K562 (cell line): ENCODE measurements around the gene ENDOV. TPM values are rescaled to one million over a fixed set of nuclear protein-coding genes. Genes with fewer than 3 reads are reported as not detected.

Experiments used
- ATAC-seq: fragments of 200-7000 bp; cut with Tn5 transposase; 3 replicates; pipeline ENCODE4 v1.9.1; 2020; ENCODE audit warnings: moderate library complexity
- BruUV-seq: library from RNA; stranded (reverse); fragments of 400-500 nt; replicated peaks from 2 replicates; lab custom pipeline; 2021; lab: Mats Ljungman, UMichigan
- CTCF ChIA-PET: fragments of 300-600 bp; formaldehyde crosslinking; extraction: SDS; loops from one replicate; lab custom pipeline; 2021; ENCODE audit warnings: low intra/inter-chr PET ratio; lab: Yijun Ruan, JAX
- POLR2A ChIA-PET: fragments of 300-600, 350-650 bp; sonication (Branson Sonifier 250); formaldehyde crosslinking; extraction: SDS; loops from one replicate; lab custom pipeline; 2021; ENCODE audit warnings: antibody characterized with exemption, inconsistent platforms; lab: Yijun Ruan, JAX
- DNase-seq, 4 experiments: peaks; one replicate each; pipeline versions ENCODE4 v3.0.0 to v3.0.0-alpha.2; 2011 to 2018; ENCODE audit warnings: low spot score in 3 of 4, mixed read lengths in 3 of 4; ENCODE audit errors: extremely low read depth in 1 of 4
- FAIRE-seq: peaks from 2 replicates; lab custom pipeline; 2011; peaks lifted over from hg19 to GRCh38; lab: Jason Lieb, UNC
- H2AFZ ChIP-seq: 2 replicates; pipeline ENCODE4 v1.6.0; 2011; ENCODE audit warnings: low read depth, low read length, control low read depth, inconsistent platforms
- H3K27ac ChIP-seq: fragments of 200-600 bp; 3 replicates; pipeline ENCODE4 v1.8.0; 2011; ENCODE audit warnings: low read depth, mild to moderate bottlenecking, control low read depth, inconsistent platforms, low read length, moderate library complexity, mixed read lengths; ENCODE audit errors: extremely low read depth
- H3K27me3 ChIP-seq, 2 experiments: fragments of 300-600 bp in 1 of 2; 2 replicates in 1 of 2; 3 replicates in 1 of 2; pipeline versions ENCODE4 v1.6.0 to v1.8.0; 2011; ENCODE audit warnings: inconsistent platforms in 2 of 2, low read length in 2 of 2, mild to moderate bottlenecking in 1 of 2, mixed read lengths in 1 of 2, moderate library complexity in 1 of 2; ENCODE audit not compliant: control insufficient read depth in 2 of 2, insufficient read depth in 2 of 2
- H3K36me3 ChIP-seq: fragments of 300-600 bp; 3 replicates; pipeline ENCODE4 v1.8.0; 2011; ENCODE audit warnings: mild to moderate bottlenecking, low read length, inconsistent platforms; ENCODE audit not compliant: control insufficient read depth, insufficient read depth
- H3K4me1 ChIP-seq, 2 experiments: fragments of 200-600 bp in 1 of 2; replicated peaks in 1 of 2; 2 replicates in 1 of 2; 3 replicates in 1 of 2; pipeline versions ENCODE4 v1.5.1 to v1.8.0; 2011; ENCODE audit warnings: inconsistent platforms in 2 of 2, low read length in 2 of 2, mild to moderate bottlenecking in 1 of 2, mixed read lengths in 1 of 2, moderate library complexity in 1 of 2; ENCODE audit not compliant: control insufficient read depth in 2 of 2, insufficient read depth in 2 of 2
- H3K4me2 ChIP-seq: 2 replicates; pipeline ENCODE4 v1.6.1; 2011; ENCODE audit warnings: low read length, control low read depth, inconsistent platforms, mixed read lengths; ENCODE audit not compliant: insufficient read depth
- H3K4me3 ChIP-seq: fragments of 200-600 bp; sonication (generic), shearing (Covaris generic); 2 replicates; pipeline ENCODE4 v1.5.1; 2016; ENCODE audit warnings: control low read depth, inconsistent platforms
- H3K79me2 ChIP-seq: fragments of 200-600 bp; 3 replicates; pipeline ENCODE4 v1.8.0; 2011; ENCODE audit warnings: low read length, inconsistent platforms; ENCODE audit not compliant: control insufficient read depth, insufficient read depth
- H3K9ac ChIP-seq, 2 experiments: 2 replicates each; pipeline versions ENCODE4 v1.6.0 to v1.6.1; 2011; ENCODE audit warnings: low read depth in 2 of 2, low read length in 2 of 2, control low read depth in 1 of 2, inconsistent platforms in 1 of 2, mild to moderate bottlenecking in 1 of 2, mixed read lengths in 1 of 2; ENCODE audit not compliant: insufficient read depth in 1 of 2
- H3K9me1 ChIP-seq: one replicate; pipeline ENCODE4 v1.6.0; 2011; ENCODE audit warnings: inconsistent platforms, mild to moderate bottlenecking, low read length, moderate library complexity; ENCODE audit not compliant: control insufficient read depth, insufficient read depth
- H3K9me3 ChIP-seq: replicated peaks from 2 replicates; pipeline ENCODE4 v1.5.1; 2011; ENCODE audit warnings: low read depth, low read length, inconsistent platforms; ENCODE audit not compliant: control insufficient read depth, insufficient read depth
- H4K20me1 ChIP-seq: replicated peaks from 2 replicates; pipeline ENCODE4 v1.6.1; 2011; ENCODE audit warnings: low read length, inconsistent platforms, mixed read lengths; ENCODE audit not compliant: control insufficient read depth, insufficient read depth
- BCLAF1 ChIP-seq, 2 experiments: fragments of 450-650 bp in 1 of 2; IDR thresholded peaks; 2 replicates each; pipeline ENCODE4 v1.6.1; 2011 to 2017; ENCODE audit warnings: low read depth in 2 of 2, antibody characterized with exemption in 1 of 2, borderline replicate concordance in 1 of 2, low read length in 1 of 2, mild to moderate bottlenecking in 1 of 2, mixed read lengths in 1 of 2; ENCODE audit not compliant: control insufficient read depth in 1 of 2
- RBBP5 ChIP-seq: fragments of 200-600 bp; sonication (generic); IDR thresholded peaks from 2 replicates; pipeline ENCODE4 v1.6.1; 2012; ENCODE audit warnings: borderline replicate concordance, mild to moderate bottlenecking, low read length, control low read depth, inconsistent platforms; ENCODE audit not compliant: insufficient read depth, poor library complexity, severe bottlenecking
- SAP30 ChIP-seq: fragments of 200-600 bp; sonication (generic); IDR thresholded peaks from 2 replicates; pipeline ENCODE4 v1.6.1; 2012; ENCODE audit warnings: borderline replicate concordance, low read depth, mild to moderate bottlenecking, moderate library complexity, low read length, control low read depth, inconsistent platforms; ENCODE audit not compliant: insufficient read depth, poor library complexity, severe bottlenecking
- TEAD2 ChIP-seq: fragments of 450-650 bp; IDR thresholded peaks from 2 replicates; pipeline ENCODE4 v1.6.1; 2016; ENCODE audit warnings: missing genetic modification characterization, control low read depth, missing compliant biosample characterization
- U2AF1 ChIP-seq: fragments of 200-400 bp; formaldehyde crosslinking; optimal IDR thresholded peaks from 2 replicates; pipeline ENCODE3; 2017; ENCODE audit warnings: mild to moderate bottlenecking, low read depth, low read length, moderate library complexity
- YY1 ChIP-seq, 3 experiments: IDR thresholded peaks; 2 replicates each; pipeline ENCODE4 v1.6.1; 2011; ENCODE audit warnings: low read length in 2 of 3, mild to moderate bottlenecking in 2 of 3, moderate library complexity in 2 of 3, borderline replicate concordance in 1 of 3, control low read depth in 1 of 3, low read depth in 1 of 3; ENCODE audit not compliant: insufficient read depth in 3 of 3, insufficient replicate concordance in 2 of 3, control insufficient read depth in 1 of 3, insufficient read length in 1 of 3; ENCODE audit errors: extremely low read depth in 1 of 3
- ZNF253 ChIP-seq: fragments of 250-450 bp; sonication (Bioruptor Pico); conservative IDR thresholded peaks from 2 replicates; pipeline ENCODE4 v1.6.1; 2021; ENCODE audit warnings: mild to moderate bottlenecking
- WGBS: fragments of 100-300 bp; shearing (Covaris generic); methylation state at CpG from one replicate; pipeline ENCODE4 v1.1.6; 2016; ENCODE audit warnings: low coverage, mixed read lengths; ENCODE audit not compliant: insufficient coverage; ENCODE audit errors: missing lambda C conversion rate; 5-methylcytosine and 5-hydroxymethylcytosine counted together
- in situ Hi-C: fragments of 300-500 bp; cut with MboI; formaldehyde crosslinking; loops from 4 replicates; pipeline ENCODE4 v1.15.0; 2018; ENCODE audit warnings: inconsistent platforms, mixed read lengths
- intact Hi-C: fragments of 100-400 bp; cut with micrococcal nuclease; formaldehyde crosslinking; loops from 2 replicates; pipeline ENCODE4 v1.14.2; 2022
- polyA plus RNA-seq, 8 experiments: library from polyadenylated mRNA; depleted of rRNA in 4 of 8; stranded (reverse) in 5 of 8; unstranded in 3 of 8; fragments of >200 nt; fragmentation: Nextera tagmentation in 2 of 8; fragmentation: Illumina TruSeq in 1 of 8; extraction: Ambion mirVana in 2 of 8; extraction: Trizol in 1 of 8; gene quantifications; 2 replicates each; pipeline versions ENCODE4 v1.2.1 to v1.2.3, GENCODE V29; 2011 to 2014; ENCODE audit warnings: inconsistent platforms in 1 of 8, missing spikeins in 1 of 8
- total RNA-seq, 7 experiments: library from RNA; depleted of rRNA in 6 of 7; stranded (reverse); fragments of >200 nt in 6 of 7; fragmentation: Illumina TruSeq in 2 of 7; extraction: Trizol in 2 of 7; gene quantifications; 2 replicates each; pipeline versions ENCODE4 v1.2.1 to v1.2.3, GENCODE V29; 2011 to 2021; ENCODE audit warnings: low replicate concordance in 1 of 7

The ENDOV gene
- total and polyA plus RNA-seq, 9 of the 15 experiments (the other 6 are each of a cell fraction or from before 2014, with no cell fraction given), result 1.2 to 8.2 (median 3.7) TPM

DNA sequence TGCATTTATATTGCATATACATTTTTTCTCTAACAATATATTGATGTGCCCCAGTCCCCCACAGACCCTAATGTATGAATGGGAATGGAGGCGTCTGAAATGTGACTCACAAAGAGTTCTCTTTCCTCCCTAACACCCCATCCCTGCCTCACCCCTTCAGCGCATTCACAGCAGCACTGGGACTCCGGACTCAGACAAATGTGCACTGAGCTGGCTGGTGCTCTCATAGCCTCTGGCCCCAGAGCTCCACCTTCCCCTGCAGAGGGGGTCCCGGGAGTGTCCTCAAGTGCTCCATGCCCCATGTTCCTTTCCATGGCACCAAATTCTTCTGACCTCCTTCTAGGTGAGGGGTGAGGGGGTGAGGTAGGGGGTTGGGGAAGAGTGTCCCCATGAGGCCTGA lies 40.8 kb downstream of the ENDOV start:
- Histone ChIP-seq H3K9ac (peak overlapping the region; percentile 82 to 97; a peak in 3 of 4 replicates), H2AFZ (peak overlapping the region; percentile 90; the same call in 1 of the 2 replicates), H3K79me2 (peaks cover 3% of the 10 kb centered on the region; the same call in 2 of the 3 replicates), H4K20me1 (no peaks in the 10 kb centered on the region; the same call in 1 of the 2 replicates), H3K4me2 (peak overlapping the region; percentile 91), H3K9me3 (no peaks in the 10 kb centered on the region), H3K4me3 (peak overlapping the region; percentile 72; the same call in 1 of the 2 replicates), H3K27ac (no peak overlapping the region; the same call in 2 of the 3 replicates), H3K9me1 (no peaks in the 10 kb centered on the region), H3K36me3 (no peaks in the 10 kb centered on the region), H3K27me3 (peaks cover 7 to 31% of the 10 kb centered on the region in 2 experiments; a peak in 4 of 5 replicates), H3K4me1 (peaks cover 36 to 54% of the 10 kb centered on the region in 2 experiments)
- no TSS peak for BruUV-seq
- FAIRE-seq, result no peak
- WGBS, result 33% methylated on average over 4 of the region's 4 CpGs
- in situ Hi-C loops, result no loop called here
- no peak for ATAC-seq
- intact Hi-C loops, result no loop called here
- POLR2A ChIA-PET, result interaction anchor here (1.2 to 1.3 kb wide), 2 partner anchors 12 to 536 kb away, joined by 6 to 10 read pairs; partner anchors contain the start of gene CHMP6
- no peak for TF ChIP-seq TEAD2 (tag)
- TF ChIP-seq RBBP5, result peak; percentile 22
- peak in 2 of 4 experiments; percentile 40 to 42 for DNase-seq
- CTCF ChIA-PET, result no interaction called here

GRCh38 chr17:80456465-80457235 lies 41.7 kb downstream of the ENDOV start:
- Histone ChIP-seq H3K27me3 (peaks cover 12 to 32% of the 10 kb centered on the region in 2 experiments; a peak in 4 of 5 replicates), H3K4me1 (peaks cover 36 to 54% of the 10 kb centered on the region in 2 experiments), H3K27ac (no peak overlapping the region), H2AFZ (peak overlapping the region; percentile 58), H3K9me1 (no peaks in the 10 kb centered on the region), H3K4me3 (no peak overlapping the region), H3K4me2 (peak overlapping the region; percentile 71), H3K79me2 (peaks cover 3% of the 10 kb centered on the region; the same call in 2 of the 3 replicates), H3K36me3 (no peaks in the 10 kb centered on the region), H3K9me3 (no peaks in the 10 kb centered on the region), H3K9ac (peak overlapping the region in 1 of 2 experiments; percentile 82; a peak in 2 of 4 replicates), H4K20me1 (peaks cover 3% of the 10 kb centered on the region; the same call in 1 of the 2 replicates)
- no TSS peak for BruUV-seq
- intact Hi-C loops, result no loop called here
- CTCF ChIA-PET, result no interaction called here
- FAIRE-seq (no peak), ATAC-seq (peak; percentile 9; the same call in 1 of the 3 replicates), DNase-seq (peak; percentile 71 to 74 (median 73))
- POLR2A ChIA-PET, result interaction anchor here (0.6 kb wide), 2 partner anchors 38 to 778 kb away, joined by 3 read pairs; no protein-coding TSS in a partner anchor
- WGBS, result 18% methylated on average over 17 of the region's 21 CpGs
- in situ Hi-C loops, result no loop called here
- TF ChIP-seq U2AF1, result no peak
- TF ChIP-seq ZNF253 (CRISPR knock-in tag), result no peak
- no peak for TF ChIP-seq YY1 (IDR thresholded peaks at IDR 0.05; ENCODE audit: borderline replicate concordance in 1 of 3, control insufficient read depth in 1 of 3, extremely low read depth in 1 of 3, insufficient read depth in 3 of 3, insufficient read length in 1 of 3, insufficient replicate concordance in 2 of 3, low read depth in 1 of 3, low read length in 2 of 3)
- no peak for TF ChIP-seq SAP30
- TF ChIP-seq BCLAF1 (IDR thresholded peaks at IDR 0.05; ENCODE audit: borderline replicate concordance in 1 of 2, control insufficient read depth in 1 of 2, low read depth in 2 of 2, low read length in 1 of 2), result no peak
